SJCRH30 (cell line): Measurements from ENCODE around the gene DRC7. TPM values are rescaled to one million over a fixed set of nuclear protein-coding genes. Genes with fewer than 3 reads are reported as not detected.
"Not testable (repeated sequence)": the region's sequence is repeated elsewhere in the genome, so short reads cannot be mapped to it uniquely, and the experiment has no call there.

ENCODE experiments used
- DNase-seq, 2 experiments: peaks; one replicate each; pipeline ENCODE4 v3.0.0-alpha.2; 2015 to 2020
- H3K27ac ChIP-seq: fragments of 250-450 bp; sonication (Bioruptor Pico); 2 replicates; pipeline ENCODE4 v1.5.1; 2020; ENCODE audit warnings: mild to moderate bottlenecking, moderate library complexity
- H3K27me3 ChIP-seq: fragments of 250-450 bp; sonication (Bioruptor Pico); 2 replicates; pipeline ENCODE4 v1.5.1; 2020; ENCODE audit warnings: mild to moderate bottlenecking, moderate library complexity
- H3K36me3 ChIP-seq: fragments of 250-450 bp; sonication (Bioruptor Pico); 2 replicates; pipeline ENCODE4 v1.5.1; 2020; ENCODE audit warnings: mild to moderate bottlenecking, moderate library complexity
- H3K4me1 ChIP-seq: fragments of 250-450 bp; sonication (Bioruptor Pico); 2 replicates; pipeline ENCODE4 v1.5.1; 2020; ENCODE audit warnings: mild to moderate bottlenecking, moderate library complexity
- H3K4me3 ChIP-seq: fragments of 250-450 bp; sonication (Bioruptor Pico); 2 replicates; pipeline ENCODE4 v1.5.1; 2020; ENCODE audit warnings: mild to moderate bottlenecking, moderate library complexity
- H3K9me3 ChIP-seq: fragments of 250-450 bp; sonication (Bioruptor Pico); replicated peaks from 2 replicates; pipeline ENCODE4 v1.5.1; 2020; ENCODE audit warnings: mild to moderate bottlenecking, moderate library complexity
- total RNA-seq: library from RNA; depleted of rRNA; stranded (reverse); fragments of >200 nt; shearing (Covaris generic); gene quantifications from 2 replicates; pipeline ENCODE4 v1.2.3, GENCODE V29; 2014

DRC7 gene
- total RNA-seq, 1 experiment from 2014 or later: not detected

DNA sequence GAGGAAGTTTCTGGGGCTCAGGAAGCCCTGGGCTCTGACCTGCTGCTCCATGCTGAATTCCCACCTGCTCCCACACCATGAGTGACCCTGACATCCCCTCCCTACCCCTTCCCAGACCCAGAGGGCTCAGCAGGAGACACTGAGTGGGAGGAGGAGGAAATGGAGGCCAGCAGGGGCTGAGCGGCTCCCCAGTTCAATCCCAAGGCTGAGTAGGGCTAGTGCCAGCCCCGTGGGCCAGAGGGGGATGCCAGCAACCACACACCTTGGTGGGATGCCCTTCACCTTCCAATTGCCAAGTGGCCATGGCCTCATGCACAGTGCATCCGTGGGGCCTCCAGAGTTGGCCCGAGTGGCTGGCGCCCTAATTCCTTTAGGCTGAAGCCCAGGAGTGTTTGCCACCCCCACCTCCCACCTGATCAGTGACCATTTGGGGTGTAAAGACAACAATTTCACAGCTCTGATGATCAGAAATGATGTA is 27.5 kb upstream of the DRC7 start:
- Histone ChIP-seq H3K27ac (no peak overlapping the region), H3K4me1 (no peaks in the 10 kb centered on the region), H3K4me3 (no peak overlapping the region), H3K36me3 (no peaks in the 10 kb centered on the region), H3K9me3 (no peaks in the 10 kb centered on the region), H3K27me3 (peaks cover 60% of the 10 kb centered on the region)
- DNase-seq: no peak

DNA sequence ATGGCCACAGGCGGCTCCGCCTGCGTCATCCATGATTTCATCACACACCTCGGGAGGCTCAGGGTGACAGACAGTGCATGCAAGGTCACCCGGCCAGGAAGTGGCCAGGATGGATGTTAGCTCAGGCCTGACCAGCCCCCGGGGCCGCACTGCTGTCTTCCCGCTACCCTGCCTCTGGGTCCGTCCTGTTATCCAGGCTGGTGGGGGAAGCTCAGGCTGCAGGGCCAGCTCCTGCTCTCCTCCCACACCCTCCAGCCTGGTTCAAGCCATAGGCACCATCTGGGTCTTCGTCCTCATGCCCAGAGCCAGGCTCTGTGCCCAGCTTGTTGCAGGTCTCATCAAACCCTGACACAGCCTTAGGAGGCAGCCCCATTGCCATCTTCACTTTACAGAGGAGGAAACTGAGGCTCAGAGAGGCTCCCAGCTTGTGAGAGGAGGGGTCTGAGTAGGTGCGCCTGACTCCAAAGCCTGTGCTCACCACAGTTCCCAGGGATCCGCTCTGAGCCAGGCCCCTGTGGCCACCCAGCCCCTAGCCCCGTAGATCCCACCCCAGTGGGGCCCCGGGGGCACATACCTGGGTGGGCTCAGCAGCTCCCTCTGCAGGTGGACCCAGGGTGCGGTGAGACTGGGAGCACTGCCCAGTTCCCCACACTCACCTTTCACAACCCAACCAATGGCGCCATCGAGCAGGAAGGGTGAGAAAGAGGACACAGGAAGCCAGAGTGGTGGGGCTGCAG is 26.9 kb upstream of the DRC7 start:
- Histone ChIP-seq H3K36me3 (no peaks in the 10 kb centered on the region), H3K4me3 (no peak overlapping the region), H3K9me3 (no peaks in the 10 kb centered on the region), H3K27ac (no peak overlapping the region), H3K27me3 (peaks cover 66% of the 10 kb centered on the region), H3K4me1 (no peaks in the 10 kb centered on the region)
- DNase-seq: no peak

GRCh38 chr16:57668263-57668571 is 26.4 kb upstream of the DRC7 start, which contains the start of gene ADGRG3:
Gene ADGRG3 (plus strand): TSS chr16:57668306. CDS start chr16:57668348, 42 bp downstream.
- no peak for DNase-seq
- peaks cover 64% of the 10 kb centered on the region for H3K27me3 ChIP-seq
- no peaks in the 10 kb centered on the region for H3K36me3 ChIP-seq
- H3K9me3 ChIP-seq: no peaks in the 10 kb centered on the region
- no peak within 1 kb of the TSS for H3K4me3 ChIP-seq
- H3K27ac ChIP-seq: no peak within 1 kb of the TSS
- H3K4me1 ChIP-seq: no peaks in the 10 kb centered on the region

- H3K4me3 ChIP-seq: no peak overlapping the region
- no peak for DNase-seq
- H3K27ac ChIP-seq: no peak overlapping the region
- no peaks in the 10 kb centered on the region for H3K9me3 ChIP-seq
- H3K27me3 ChIP-seq: peaks cover 62% of the 10 kb centered on the region
- no peaks in the 10 kb centered on the region for H3K4me1 ChIP-seq
- H3K36me3 ChIP-seq: no peaks in the 10 kb centered on the region
Observed at GRCh38 chr16:57668630-57669475, 25.8 kb upstream of the DRC7 start.

DNA sequence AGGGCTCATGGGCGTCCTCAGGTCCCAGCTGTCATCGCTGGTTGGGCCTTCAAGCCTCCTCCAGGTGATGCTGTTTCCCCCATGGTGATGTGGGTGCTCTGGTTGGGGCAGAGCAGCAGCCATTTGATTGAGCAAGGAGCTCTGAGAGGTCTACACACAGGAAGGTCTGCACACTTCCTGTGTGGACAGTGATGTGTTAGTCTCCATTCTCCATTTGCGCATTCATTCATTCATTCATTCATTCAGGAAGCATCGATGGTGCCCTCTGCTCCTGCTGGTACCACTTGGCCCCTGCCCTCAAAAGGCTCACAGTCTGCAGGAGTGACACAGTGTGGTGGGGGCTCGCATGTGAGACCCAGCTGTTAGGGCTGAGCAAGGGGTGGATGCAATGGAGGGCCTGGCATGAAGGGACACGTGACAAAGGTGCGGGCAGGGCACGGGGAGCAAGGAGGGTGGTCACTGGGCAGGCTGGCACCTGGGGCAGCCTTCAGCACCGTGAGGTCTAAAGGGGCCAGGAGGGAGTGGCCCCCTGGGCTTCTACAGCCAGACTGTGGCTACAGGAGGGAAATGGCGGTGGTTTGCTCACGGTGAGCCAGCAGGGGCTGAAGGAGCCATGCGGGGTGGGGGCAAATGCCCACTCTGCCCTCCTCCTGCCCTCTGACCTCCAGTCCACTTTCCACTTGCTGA is 25.0 kb upstream of the DRC7 start:
- H3K27me3 ChIP-seq: peaks cover 67% of the 10 kb centered on the region
- H3K36me3 ChIP-seq: no peaks in the 10 kb centered on the region
- H3K4me3 ChIP-seq: no peak overlapping the region
- no peak for DNase-seq
- H3K27ac ChIP-seq: no peak overlapping the region
- H3K9me3 ChIP-seq: no peaks in the 10 kb centered on the region
- no peaks in the 10 kb centered on the region for H3K4me1 ChIP-seq

- H3K27me3 ChIP-seq: peaks cover 66% of the 10 kb centered on the region
- no peaks in the 10 kb centered on the region for H3K36me3 ChIP-seq
Observed at GRCh38 chr16:57670196-57670595, 24.4 kb upstream of the DRC7 start.

GRCh38 chr16:57671451-57671850 is 23.2 kb upstream of the DRC7 start:
- DNase-seq, H3K4me1 ChIP-seq, H3K9me3 ChIP-seq, H3K4me3 ChIP-seq, H3K27ac ChIP-seq, H3K36me3 ChIP-seq: not testable (repeated sequence)
- peaks cover 73% of the 10 kb centered on the region for H3K27me3 ChIP-seq

More at GRCh38 chr16:57670196-57670595, 24.4 kb upstream of the DRC7 start:
- H3K27ac ChIP-seq: no peak overlapping the region
- no peaks in the 10 kb centered on the region for H3K4me1 ChIP-seq
- H3K4me3 ChIP-seq: no peak overlapping the region
- no peaks in the 10 kb centered on the region for H3K9me3 ChIP-seq
- DNase-seq: no peak

DNA sequence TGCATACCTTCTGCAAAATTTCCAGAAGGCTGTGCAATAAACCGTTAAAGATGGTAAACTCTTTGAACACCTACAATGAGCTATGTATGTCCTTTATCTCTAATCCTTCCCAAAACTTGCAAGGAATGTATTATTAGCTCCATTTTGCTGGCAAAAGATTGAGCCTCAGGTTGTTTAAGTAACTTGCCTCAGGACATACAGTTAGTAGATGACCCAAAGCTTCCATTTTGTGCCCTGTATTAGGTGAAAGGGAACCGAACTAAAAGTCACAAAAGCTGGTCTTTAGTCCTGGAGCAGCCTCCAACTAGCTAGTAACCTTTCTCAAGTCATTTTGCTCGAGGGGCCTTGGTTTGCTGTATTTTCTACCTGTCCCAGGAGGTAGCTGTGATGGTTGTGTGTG is 22.2 kb upstream of the DRC7 start:
- DNase-seq: no peak
- Histone ChIP-seq H3K4me1 (no peaks in the 10 kb centered on the region), H3K9me3 (no peaks in the 10 kb centered on the region), H3K27me3 (peaks cover 64% of the 10 kb centered on the region), H3K36me3 (no peaks in the 10 kb centered on the region), H3K27ac (no peak overlapping the region), H3K4me3 (no peak overlapping the region)

DNA sequence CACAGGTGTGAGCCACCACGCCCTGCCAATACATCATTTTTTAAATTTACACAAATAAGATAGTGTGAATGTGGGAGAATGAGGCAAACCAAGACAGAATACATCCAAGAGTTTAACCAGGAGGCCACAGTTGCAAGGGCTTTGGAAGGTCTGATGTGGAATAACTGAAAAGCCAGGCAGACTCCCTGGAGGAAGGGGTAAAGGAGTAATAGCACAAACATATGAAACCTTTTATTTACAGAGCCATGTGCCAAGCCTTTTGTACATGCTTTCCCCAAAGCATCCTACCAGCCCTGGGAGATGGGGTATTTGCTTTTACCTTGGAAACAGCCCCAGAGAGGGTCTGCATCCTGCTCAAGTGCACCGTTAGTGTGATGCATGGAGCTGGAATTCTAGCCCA is 21.8 kb upstream of the DRC7 start:
- no peaks in the 10 kb centered on the region for H3K9me3 ChIP-seq
- no peak overlapping the region for H3K27ac ChIP-seq
- no peak overlapping the region for H3K4me3 ChIP-seq
- H3K27me3 ChIP-seq: peaks cover 62% of the 10 kb centered on the region
- no peaks in the 10 kb centered on the region for H3K36me3 ChIP-seq
- DNase-seq: no peak
- no peaks in the 10 kb centered on the region for H3K4me1 ChIP-seq

DNA sequence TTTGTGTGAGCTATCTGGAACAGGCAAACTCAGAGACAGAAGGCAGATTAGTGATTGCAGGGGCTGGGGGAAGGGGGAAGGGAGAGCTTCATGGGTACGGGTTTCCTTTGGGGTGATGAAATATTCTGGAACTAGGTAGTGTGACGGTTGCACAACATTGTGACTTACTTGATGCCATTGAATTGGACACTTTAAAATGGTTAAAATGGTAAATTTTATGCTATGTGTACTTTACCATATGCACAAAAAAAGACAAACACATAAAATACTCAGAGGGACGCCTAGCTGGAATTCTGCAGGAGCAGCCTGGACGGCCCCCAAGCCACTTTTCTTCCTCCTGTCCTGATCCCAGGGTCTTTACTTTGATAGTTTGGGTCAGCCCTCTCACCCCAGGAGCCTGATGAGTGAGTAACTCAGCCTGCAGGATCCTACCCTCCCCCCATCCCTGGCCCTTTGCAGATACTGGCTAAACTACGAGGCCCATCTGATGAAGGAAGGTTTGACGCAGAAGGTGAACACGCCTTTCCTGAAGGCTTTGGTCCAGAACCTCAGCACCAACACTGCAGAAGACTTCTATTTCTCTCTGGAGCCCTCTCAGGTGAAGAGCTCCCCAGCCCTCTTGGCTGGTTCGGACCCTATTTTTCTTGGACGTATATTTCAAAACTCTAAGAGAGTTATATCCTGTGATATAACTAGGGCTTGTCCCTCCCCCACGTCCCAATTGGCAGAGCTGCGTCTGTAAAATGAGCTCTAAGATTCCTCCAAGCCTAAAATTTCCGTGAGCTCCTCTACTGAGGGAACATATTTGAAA is 18.7 kb upstream of the DRC7 start:
- no peaks in the 10 kb centered on the region for H3K36me3 ChIP-seq
- no peak overlapping the region for H3K27ac ChIP-seq
- H3K9me3 ChIP-seq: no peaks in the 10 kb centered on the region
- peaks cover 43% of the 10 kb centered on the region for H3K27me3 ChIP-seq
- H3K4me1 ChIP-seq: no peaks in the 10 kb centered on the region
- H3K4me3 ChIP-seq: no peak overlapping the region
- DNase-seq: no peak

- H3K27me3 ChIP-seq: peaks cover 39% of the 10 kb centered on the region
Observed at GRCh38 chr16:57676553-57677085, 18.0 kb upstream of the DRC7 start.

DNA sequence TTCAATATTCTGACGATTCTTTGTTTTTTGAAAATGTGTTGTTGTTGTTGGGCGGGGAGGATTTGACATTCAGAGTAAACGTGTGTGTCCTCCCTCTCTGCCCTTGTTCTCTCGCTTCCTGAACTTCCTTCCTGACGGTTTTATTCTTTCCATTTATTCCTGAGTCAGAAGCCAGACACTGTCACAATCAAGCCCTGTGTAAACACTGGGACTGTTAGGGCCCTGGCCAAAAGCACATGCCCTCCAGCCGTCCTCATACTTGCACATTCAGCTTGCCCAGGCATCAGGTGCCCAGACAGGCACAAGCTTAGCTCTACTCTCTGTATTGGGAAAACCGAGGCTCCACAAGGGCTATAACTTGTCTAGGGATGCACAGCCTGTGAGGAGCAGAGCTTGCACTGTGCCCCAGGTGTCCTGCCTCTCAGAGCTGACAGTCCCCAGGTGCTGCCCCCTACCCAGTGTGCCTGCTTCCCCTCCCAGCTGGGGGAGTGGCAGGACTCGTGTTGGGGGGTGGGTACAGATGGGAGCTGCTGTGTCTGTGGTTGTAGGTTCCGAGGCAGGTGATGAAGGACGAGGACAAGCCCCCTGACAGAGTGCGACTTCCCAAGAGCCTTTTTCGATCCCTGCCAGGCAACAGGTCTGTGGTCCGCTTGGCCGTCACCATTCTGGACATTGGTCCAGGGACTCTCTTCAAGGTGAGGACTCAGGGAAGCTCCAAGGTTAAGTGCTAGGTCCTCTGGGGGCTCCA is 16.8 kb upstream of the DRC7 start:
- Histone ChIP-seq H3K4me1 (no peaks in the 10 kb centered on the region), H3K9me3 (no peaks in the 10 kb centered on the region), H3K36me3 (no peaks in the 10 kb centered on the region), H3K27me3 (peaks cover 32% of the 10 kb centered on the region), H3K27ac (no peak overlapping the region), H3K4me3 (no peak overlapping the region)
- DNase-seq: no peak

More at GRCh38 chr16:57676553-57677085, 18.0 kb upstream of the DRC7 start:
- no peaks in the 10 kb centered on the region for H3K4me1 ChIP-seq
- DNase-seq: no peak
- no peak overlapping the region for H3K4me3 ChIP-seq
- no peaks in the 10 kb centered on the region for H3K9me3 ChIP-seq
- H3K36me3 ChIP-seq: no peaks in the 10 kb centered on the region
- no peak overlapping the region for H3K27ac ChIP-seq

GRCh38 chr16:57679016-57679415 is 15.6 kb upstream of the DRC7 start:
- no peak for DNase-seq
- no peaks in the 10 kb centered on the region for H3K4me1 ChIP-seq
- peaks cover 33% of the 10 kb centered on the region for H3K27me3 ChIP-seq

More at GRCh38 chr16:57679016-57679415, 15.6 kb upstream of the DRC7 start:
- Histone ChIP-seq H3K36me3 (no peaks in the 10 kb centered on the region), H3K27ac (no peak overlapping the region), H3K9me3 (no peaks in the 10 kb centered on the region), H3K4me3 (no peak overlapping the region)
